SK-N-SH treated with all-trans-retinoic acid at 6 μM for 48 hours (cell line): ENCODE results near the gene HTR2B.

ENCODE experiments used
- ARNTL ChIP-seq: fragments of 450-650 bp; formaldehyde crosslinking; IDR thresholded peaks from 2 replicates; pipeline ENCODE4 v1.5.0; 2020; ENCODE audit warnings: low read depth, mild to moderate bottlenecking, moderate library complexity, borderline replicate concordance
- CREB5 ChIP-seq: fragments of 250-450 bp; sonication (Bioruptor Pico); IDR thresholded peaks from 2 replicates; pipeline ENCODE4 v1.5.1; 2020; ENCODE audit warnings: low read depth, mild to moderate bottlenecking, moderate library complexity
- ISL1 ChIP-seq: fragments of 250-450 bp; sonication (Bioruptor Pico); IDR thresholded peaks from 2 replicates; pipeline ENCODE4 v2.1.2; 2022; ENCODE audit warnings: mild to moderate bottlenecking, moderate library complexity
- OSR1 ChIP-seq: fragments of 250-450 bp; sonication (Bioruptor Pico); IDR thresholded peaks from 2 replicates; pipeline ENCODE4 v1.8.0; 2022; ENCODE audit warnings: moderate library complexity, mild to moderate bottlenecking, inconsistent platforms
- POU6F1 ChIP-seq: fragments of 250-450 bp; sonication (Bioruptor Pico); IDR thresholded peaks from 2 replicates; pipeline ENCODE4 v1.8.0; 2021; ENCODE audit warnings: low read depth, mild to moderate bottlenecking, moderate library complexity, borderline replicate concordance
- SNAI2 ChIP-seq: fragments of 250-450 bp; sonication (Bioruptor Pico); IDR thresholded peaks from 2 replicates; pipeline ENCODE4 v1.5.0; 2020; ENCODE audit warnings: mild to moderate bottlenecking, moderate library complexity
- TCF4 ChIP-seq: fragments of 250-450 bp; sonication (Bioruptor Pico); IDR thresholded peaks from 2 replicates; pipeline ENCODE4 v1.8.0; 2021; ENCODE audit warnings: mild to moderate bottlenecking, moderate library complexity, borderline replicate concordance
- ZFP3 ChIP-seq: fragments of 250-450 bp; sonication (Bioruptor Pico); IDR thresholded peaks from 2 replicates; pipeline ENCODE4 v1.5.0; 2020; ENCODE audit warnings: mild to moderate bottlenecking, moderate library complexity

- no peak for TF ChIP-seq CREB5 (CRISPR knock-in tag)
- TF ChIP-seq TCF4 = no peak
- TF ChIP-seq ISL1 (CRISPR knock-in tag) = no peak
- TF ChIP-seq ARNTL = no peak
- no peak for TF ChIP-seq ZFP3 (CRISPR knock-in tag)
- TF ChIP-seq OSR1 (CRISPR knock-in tag) = no peak
- TF ChIP-seq SNAI2 = no peak
- TF ChIP-seq POU6F1 (CRISPR knock-in tag) = no peak
Measured at GRCh38 chr2:231118614-231118942, 6.3 kb downstream of the HTR2B start.
